Activated T-helper 2 cell treated with anti-CD3 and anti-CD28 coated beads, Interferon-gamma antibody, Interleukin-2, Interleukin-4, amounts not matched to agents 10 μg/mL and 5 μg/mL and 100 μg/mL, durations not matched to agents 14 hours and 24 hours and 36 hours (primary cell): ENCODE measurements around the gene FAM43A. TPM values are rescaled to one million over a fixed set of nuclear protein-coding genes. Genes with fewer than 3 reads are reported as not detected.

Experiments used
- DNase-seq: peaks from one replicate; pipeline ENCODE4 v3.0.0; 2021; ENCODE audit warnings: low spot score
- H3K27ac Mint-ChIP-seq: one replicate; pipeline ENCODE4 v1.8.0; 2021; ENCODE audit warnings: mixed read lengths
- H3K27me3 Mint-ChIP-seq: one replicate; pipeline ENCODE4 v1.8.0; 2021; ENCODE audit warnings: low read depth, mixed read lengths
- H3K36me3 Mint-ChIP-seq: one replicate; pipeline ENCODE4 v1.8.0; 2021; ENCODE audit warnings: low read depth, mixed read lengths
- H3K4me1 Mint-ChIP-seq: one replicate; pipeline ENCODE4 v1.8.0; 2021; ENCODE audit warnings: low read depth, mixed read lengths
- H3K4me3 Mint-ChIP-seq: one replicate; pipeline ENCODE4 v1.8.0; 2021; ENCODE audit warnings: low read depth, mild to moderate bottlenecking, moderate library complexity, mixed read lengths
- H3K9me3 Mint-ChIP-seq: one replicate; pipeline ENCODE4 v1.8.0; 2021; ENCODE audit warnings: mixed read lengths
- intact Hi-C: fragments of 100-400 bp; cut with micrococcal nuclease; formaldehyde crosslinking; loops from one replicate; pipeline ENCODE4 v1.15.1; 2023
- total RNA-seq: library from RNA; stranded (reverse); gene quantifications from 2 replicates; pipeline ENCODE4 v1.2.3, GENCODE V29; 2022

The FAM43A gene
- total RNA-seq, 1 donor from 2014 or later = 6.9 TPM

GRCh38 chr3:194723846-194724618, 38.3 kb downstream of the FAM43A start:
- intact Hi-C loops = no loop called here
- Mint-ChIP-seq H3K27ac (no peak overlapping the region), H3K4me3 (no peak overlapping the region), H3K27me3 (peaks cover 8% of the 10 kb centered on the region), H3K9me3 (no peaks in the 10 kb centered on the region), H3K4me1 (no peaks in the 10 kb centered on the region), H3K36me3 (no peaks in the 10 kb centered on the region)
- DNase-seq = no peak

- H3K9me3 Mint-ChIP-seq = no peaks in the 10 kb centered on the region
- no peak for DNase-seq
- peaks cover 14% of the 10 kb centered on the region for H3K27me3 Mint-ChIP-seq
- H3K27ac Mint-ChIP-seq = no peak overlapping the region
- no peaks in the 10 kb centered on the region for H3K4me1 Mint-ChIP-seq
- H3K4me3 Mint-ChIP-seq = no peak overlapping the region
- no peaks in the 10 kb centered on the region for H3K36me3 Mint-ChIP-seq
- intact Hi-C loops = no loop called here
These were observed 39.7 kb downstream of the FAM43A start for GRCh38 chr3:194725346-194725745.

- Mint-ChIP-seq H3K36me3 (no peaks in the 10 kb centered on the region), H3K4me1 (no peaks in the 10 kb centered on the region), H3K9me3 (no peaks in the 10 kb centered on the region), H3K27ac (no peak overlapping the region), H3K27me3 (peaks cover 13% of the 10 kb centered on the region), H3K4me3 (no peak overlapping the region)
- no peak for DNase-seq
- intact Hi-C loops = no loop called here
These were observed 41.9 kb downstream of the FAM43A start for GRCh38 chr3:194727435-194728128.

GRCh38 chr3:194728986-194729385, 43.3 kb downstream of the FAM43A start:
- DNase-seq = no peak
- H3K36me3 Mint-ChIP-seq = no peaks in the 10 kb centered on the region
- no peak overlapping the region for H3K4me3 Mint-ChIP-seq
- no peaks in the 10 kb centered on the region for H3K4me1 Mint-ChIP-seq
- H3K27me3 Mint-ChIP-seq = peaks cover 17% of the 10 kb centered on the region
- intact Hi-C loops = no loop called here
- H3K27ac Mint-ChIP-seq = no peak overlapping the region
- H3K9me3 Mint-ChIP-seq = no peaks in the 10 kb centered on the region

- no peak for DNase-seq
- no peak overlapping the region for H3K27ac Mint-ChIP-seq
- intact Hi-C loops = no loop called here
These were observed 44.7 kb downstream of the FAM43A start for GRCh38 chr3:194730365-194730764.

GRCh38 chr3:194731506-194732073, 45.9 kb downstream of the FAM43A start:
- H3K27me3 Mint-ChIP-seq = peaks cover 20% of the 10 kb centered on the region
- intact Hi-C loops = no loop called here
- H3K4me3 Mint-ChIP-seq = no peak overlapping the region
- no peaks in the 10 kb centered on the region for H3K9me3 Mint-ChIP-seq
- no peak overlapping the region for H3K27ac Mint-ChIP-seq
- no peaks in the 10 kb centered on the region for H3K36me3 Mint-ChIP-seq
- H3K4me1 Mint-ChIP-seq = no peaks in the 10 kb centered on the region
- DNase-seq = no peak

More at GRCh38 chr3:194730365-194730764, 44.7 kb downstream of the FAM43A start:
- Mint-ChIP-seq H3K9me3 (no peaks in the 10 kb centered on the region), H3K36me3 (no peaks in the 10 kb centered on the region), H3K4me1 (no peaks in the 10 kb centered on the region), H3K27me3 (peaks cover 20% of the 10 kb centered on the region), H3K4me3 (no peak overlapping the region)

GRCh38 chr3:194732617-194733016, 46.9 kb downstream of the FAM43A start:
- H3K36me3 Mint-ChIP-seq = no peaks in the 10 kb centered on the region
- H3K27me3 Mint-ChIP-seq = peaks cover 18% of the 10 kb centered on the region
- no peaks in the 10 kb centered on the region for H3K4me1 Mint-ChIP-seq
- no peak overlapping the region for H3K27ac Mint-ChIP-seq
- intact Hi-C loops = no loop called here
- DNase-seq = no peak
- no peaks in the 10 kb centered on the region for H3K9me3 Mint-ChIP-seq
- H3K4me3 Mint-ChIP-seq = no peak overlapping the region

- H3K36me3 Mint-ChIP-seq = no peaks in the 10 kb centered on the region
- no peak overlapping the region for H3K4me3 Mint-ChIP-seq
- no peaks in the 10 kb centered on the region for H3K9me3 Mint-ChIP-seq
- DNase-seq = no peak
- no peaks in the 10 kb centered on the region for H3K4me1 Mint-ChIP-seq
- intact Hi-C loops = no loop called here
- H3K27me3 Mint-ChIP-seq = peaks cover 27% of the 10 kb centered on the region
- H3K27ac Mint-ChIP-seq = no peak overlapping the region
These were observed 50.7 kb downstream of the FAM43A start for GRCh38 chr3:194736277-194736895.

- Mint-ChIP-seq H3K36me3 (no peaks in the 10 kb centered on the region), H3K27ac (no peak overlapping the region), H3K4me1 (no peaks in the 10 kb centered on the region), H3K9me3 (no peaks in the 10 kb centered on the region), H3K27me3 (peaks cover 27% of the 10 kb centered on the region), H3K4me3 (no peak overlapping the region)
- no peak for DNase-seq
- intact Hi-C loops = no loop called here
These were observed 51.4 kb downstream of the FAM43A start for GRCh38 chr3:194736896-194737600.

Other genes with a start within 250 kb of the FAM43A start
- 136 and 150 TPM in 2 replicates for gene ATP13A3, start 198.9 kb upstream of the FAM43A start, total RNA-seq
- 9.3 and 9.4 TPM in 2 replicates for gene TMEM44, start 52.5 kb upstream of the FAM43A start, total RNA-seq
- 52.8 and 53.6 TPM in 2 replicates for gene LSG1, start 13.7 kb upstream of the FAM43A start, total RNA-seq